Activated naive CD4-positive, alpha-beta T cell treated with anti-CD3 and anti-CD28 coated beads, Interleukin-2, amount 50 U/mL, for 24 hours (primary cell): ENCODE data around the gene CAMK1.
A peak's percentile ranks its signal among the peaks of the same experiment; 100 is the strongest.

Experiments used
- H3K27ac Mint-ChIP-seq: one replicate; pipeline ENCODE4 v1.8.0; 2021; ENCODE audit warnings: mild to moderate bottlenecking, mixed read lengths
- H3K27me3 Mint-ChIP-seq: one replicate; pipeline ENCODE4 v1.8.0; 2021; ENCODE audit warnings: mixed read lengths
- H3K36me3 Mint-ChIP-seq: one replicate; pipeline ENCODE4 v1.8.0; 2021; ENCODE audit warnings: mixed read lengths
- H3K4me1 Mint-ChIP-seq: one replicate; pipeline ENCODE4 v1.8.0; 2021; ENCODE audit warnings: mixed read lengths
- H3K4me3 Mint-ChIP-seq: one replicate; pipeline ENCODE4 v1.8.0; 2021; ENCODE audit warnings: mild to moderate bottlenecking, mixed read lengths
- H3K9me3 Mint-ChIP-seq: one replicate; pipeline ENCODE4 v1.8.0; 2021; ENCODE audit warnings: mixed read lengths

Gene CAMK1

GRCh38 chr3:9744162-9744561 is 25.6 kb downstream of the CAMK1 start:
- H3K9me3 Mint-ChIP-seq, result no peaks in the 10 kb centered on the region
- no peaks in the 10 kb centered on the region for H3K27me3 Mint-ChIP-seq
- H3K27ac Mint-ChIP-seq, result no peak overlapping the region
- peaks cover 10% of the 10 kb centered on the region for H3K36me3 Mint-ChIP-seq
- no peak overlapping the region for H3K4me3 Mint-ChIP-seq
- H3K4me1 Mint-ChIP-seq, result peaks cover 9% of the 10 kb centered on the region

GRCh38 chr3:9743548-9743947 is 26.2 kb downstream of the CAMK1 start:
- Mint-ChIP-seq H3K27me3 (no peaks in the 10 kb centered on the region), H3K9me3 (no peaks in the 10 kb centered on the region), H3K36me3 (peaks cover 10% of the 10 kb centered on the region), H3K4me1 (peaks cover 9% of the 10 kb centered on the region), H3K4me3 (no peak overlapping the region), H3K27ac (no peak overlapping the region)

- no peaks in the 10 kb centered on the region for H3K27me3 Mint-ChIP-seq
- H3K4me3 Mint-ChIP-seq, result no peak overlapping the region
- peaks cover 13% of the 10 kb centered on the region for H3K36me3 Mint-ChIP-seq
Measured at GRCh38 chr3:9742560-9742959, 27.2 kb downstream of the CAMK1 start.

GRCh38 chr3:9739181-9739580 is 30.6 kb downstream of the CAMK1 start:
- Mint-ChIP-seq H3K9me3 (no peaks in the 10 kb centered on the region), H3K36me3 (peaks cover 13% of the 10 kb centered on the region), H3K27ac (no peak overlapping the region), H3K4me1 (peaks cover 36% of the 10 kb centered on the region), H3K27me3 (no peaks in the 10 kb centered on the region), H3K4me3 (no peak overlapping the region)

More at GRCh38 chr3:9742560-9742959, 27.2 kb downstream of the CAMK1 start:
- Mint-ChIP-seq H3K9me3 (no peaks in the 10 kb centered on the region), H3K27ac (no peak overlapping the region), H3K4me1 (peaks cover 13% of the 10 kb centered on the region)

- no peak overlapping the region for H3K4me3 Mint-ChIP-seq
- H3K4me1 Mint-ChIP-seq, result peaks cover 56% of the 10 kb centered on the region
- no peaks in the 10 kb centered on the region for H3K27me3 Mint-ChIP-seq
- H3K36me3 Mint-ChIP-seq, result peaks cover 13% of the 10 kb centered on the region
- peak overlapping the region; percentile 26 for H3K27ac Mint-ChIP-seq
- no peaks in the 10 kb centered on the region for H3K9me3 Mint-ChIP-seq
Measured at GRCh38 chr3:9736831-9737230, 32.9 kb downstream of the CAMK1 start.

GRCh38 chr3:9732740-9733115 is 37.0 kb downstream of the CAMK1 start:
- peaks cover 3% of the 10 kb centered on the region for H3K36me3 Mint-ChIP-seq
- H3K4me3 Mint-ChIP-seq, result peak overlapping the region; percentile 95
- peak overlapping the region; percentile 98 for H3K27ac Mint-ChIP-seq
- H3K27me3 Mint-ChIP-seq, result no peaks in the 10 kb centered on the region
- peaks cover 66% of the 10 kb centered on the region for H3K4me1 Mint-ChIP-seq
- no peaks in the 10 kb centered on the region for H3K9me3 Mint-ChIP-seq

GRCh38 chr3:9732080-9732739 is 37.5 kb downstream of the CAMK1 start:
- Mint-ChIP-seq H3K9me3 (no peaks in the 10 kb centered on the region), H3K27me3 (no peaks in the 10 kb centered on the region), H3K4me1 (peaks cover 69% of the 10 kb centered on the region), H3K36me3 (peaks cover 3% of the 10 kb centered on the region), H3K4me3 (peak overlapping the region; percentile 95), H3K27ac (peak overlapping the region; percentile 98)

- Mint-ChIP-seq H3K36me3 (peaks cover 3% of the 10 kb centered on the region), H3K9me3 (no peaks in the 10 kb centered on the region), H3K27ac (peak within 1 kb of the TSS; percentile 98), H3K4me1 (peaks cover 69% of the 10 kb centered on the region), H3K27me3 (no peaks in the 10 kb centered on the region), H3K4me3 (peak within 1 kb of the TSS; percentile 97)
Measured at GRCh38 chr3:9731206-9732079, 38.3 kb downstream of the CAMK1 start, which contains the start of gene BRPF1. TSS of gene BRPF1 (plus strand) at chr3:9731735. CDS start at chr3:9734141, 2,406 bp downstream.

GRCh38 chr3:9730657-9731205 is 39.0 kb downstream of the CAMK1 start:
- Mint-ChIP-seq H3K4me1 (peaks cover 64% of the 10 kb centered on the region), H3K4me3 (peak overlapping the region; percentile 97), H3K27me3 (no peaks in the 10 kb centered on the region)

GRCh38 chr3:9729419-9729818 is 40.3 kb downstream of the CAMK1 start:
- no peaks in the 10 kb centered on the region for H3K27me3 Mint-ChIP-seq
- no peak overlapping the region for H3K27ac Mint-ChIP-seq
- no peaks in the 10 kb centered on the region for H3K36me3 Mint-ChIP-seq
- no peak overlapping the region for H3K4me3 Mint-ChIP-seq
- no peaks in the 10 kb centered on the region for H3K9me3 Mint-ChIP-seq
- peaks cover 51% of the 10 kb centered on the region for H3K4me1 Mint-ChIP-seq

More at GRCh38 chr3:9730657-9731205, 39.0 kb downstream of the CAMK1 start:
- peaks cover 3% of the 10 kb centered on the region for H3K36me3 Mint-ChIP-seq
- peak overlapping the region; percentile 98 for H3K27ac Mint-ChIP-seq
- H3K9me3 Mint-ChIP-seq, result no peaks in the 10 kb centered on the region

- Mint-ChIP-seq H3K36me3 (no peaks in the 10 kb centered on the region), H3K9me3 (no peaks in the 10 kb centered on the region), H3K4me1 (peaks cover 34% of the 10 kb centered on the region)
Measured at GRCh38 chr3:9727743-9728142, 42.0 kb downstream of the CAMK1 start.

GRCh38 chr3:9727041-9727595 is 42.6 kb downstream of the CAMK1 start:
- Mint-ChIP-seq H3K27me3 (no peaks in the 10 kb centered on the region), H3K9me3 (no peaks in the 10 kb centered on the region), H3K36me3 (no peaks in the 10 kb centered on the region), H3K4me1 (peaks cover 29% of the 10 kb centered on the region), H3K27ac (peak overlapping the region; percentile 44), H3K4me3 (peak overlapping the region; percentile 63)

More at GRCh38 chr3:9727743-9728142, 42.0 kb downstream of the CAMK1 start:
- H3K4me3 Mint-ChIP-seq, result peak overlapping the region; percentile 63
- peak overlapping the region; percentile 44 for H3K27ac Mint-ChIP-seq
- no peaks in the 10 kb centered on the region for H3K27me3 Mint-ChIP-seq

- H3K27me3 Mint-ChIP-seq, result no peaks in the 10 kb centered on the region
- H3K4me3 Mint-ChIP-seq, result no peak overlapping the region
- no peaks in the 10 kb centered on the region for H3K36me3 Mint-ChIP-seq
- peaks cover 28% of the 10 kb centered on the region for H3K4me1 Mint-ChIP-seq
- H3K27ac Mint-ChIP-seq, result no peak overlapping the region
- H3K9me3 Mint-ChIP-seq, result no peaks in the 10 kb centered on the region
Measured at GRCh38 chr3:9725775-9726515, 43.8 kb downstream of the CAMK1 start.

- Mint-ChIP-seq H3K36me3 (no peaks in the 10 kb centered on the region), H3K4me1 (peaks cover 16% of the 10 kb centered on the region), H3K27ac (no peak overlapping the region), H3K4me3 (no peak overlapping the region), H3K27me3 (no peaks in the 10 kb centered on the region), H3K9me3 (no peaks in the 10 kb centered on the region)
Measured at GRCh38 chr3:9721700-9722060, 48.1 kb downstream of the CAMK1 start.
